Endodermal cell (in vitro differentiated cells): ENCODE measurements around the gene PATL1. TPM values are rescaled to one million over a fixed set of nuclear protein-coding genes. Genes with fewer than 3 reads are reported as not detected.

Experiments
- DNase-seq: peaks from one replicate; pipeline ENCODE4 v3.0.0-alpha.2; 2017
- H3K27ac ChIP-seq: 2 replicates; pipeline ENCODE4 v1.5.1; 2013; ENCODE audit warnings: mild to moderate bottlenecking, low read depth, low read length, moderate library complexity
- H3K27me3 ChIP-seq: 2 replicates; pipeline ENCODE4 v1.6.1; 2013; ENCODE audit warnings: mild to moderate bottlenecking, low read length, moderate library complexity; ENCODE audit not compliant: insufficient read depth, control insufficient read depth, poor library complexity, severe bottlenecking
- H3K36me3 ChIP-seq: 2 replicates; pipeline ENCODE4 v1.7.0; 2013; ENCODE audit warnings: mild to moderate bottlenecking, low read length, moderate library complexity; ENCODE audit not compliant: control insufficient read depth, insufficient read depth
- H3K4me1 ChIP-seq: one replicate; pipeline ENCODE4 v1.7.0; 2013; ENCODE audit warnings: low read length; ENCODE audit not compliant: control insufficient read depth, insufficient read depth
- H3K4me3 ChIP-seq: 2 replicates; pipeline ENCODE4 v1.5.1; 2013; ENCODE audit warnings: mild to moderate bottlenecking, low read length, moderate library complexity
- H3K9ac ChIP-seq: 2 replicates; pipeline ENCODE4 v1.6.1; 2013; ENCODE audit warnings: mild to moderate bottlenecking, low read length, moderate library complexity; ENCODE audit not compliant: poor library complexity, severe bottlenecking; ENCODE audit errors: extremely low read depth
- H3K9me3 ChIP-seq: 2 replicates; pipeline ENCODE4 v1.6.1; 2013; ENCODE audit warnings: mild to moderate bottlenecking, low read length, moderate library complexity; ENCODE audit not compliant: control insufficient read depth
- H3K27ac Mint-ChIP-seq: 2 replicates; pipeline ENCODE4 v1.8.0; 2020; ENCODE audit warnings: mixed read lengths
- H3K27me3 Mint-ChIP-seq: 2 replicates; pipeline ENCODE4 v1.8.0; 2021; ENCODE audit warnings: mild to moderate bottlenecking, mixed read lengths; ENCODE audit not compliant: insufficient read depth
- H3K36me3 Mint-ChIP-seq: 2 replicates; pipeline ENCODE4 v1.8.0; 2020; ENCODE audit warnings: low read depth, mixed read lengths
- H3K4me1 Mint-ChIP-seq: 2 replicates; pipeline ENCODE4 v1.8.0; 2020; ENCODE audit warnings: mixed read lengths
- H3K4me3 Mint-ChIP-seq: 2 replicates; pipeline ENCODE4 v1.8.0; 2020; ENCODE audit warnings: mild to moderate bottlenecking, moderate library complexity, mixed read lengths
- H3K9me3 Mint-ChIP-seq: 2 replicates; pipeline ENCODE4 v1.8.0; 2020; ENCODE audit warnings: mild to moderate bottlenecking, mixed read lengths
- CTCF ChIP-seq: fragments of 200-600 bp; sonication (generic); conservative IDR thresholded peaks from 2 replicates; pipeline ENCODE4 v1.5.0; 2021; ENCODE audit warnings: antibody characterized with exemption, mild to moderate bottlenecking
- WGBS, 2 experiments: methylation state at CpG; one replicate each; pipeline versions ENCODE4 v1.1.5 to v1.1.7; 2013; ENCODE audit warnings: missing lambda C conversion rate in 2 of 2, mixed read lengths in 1 of 2; ENCODE audit not compliant: insufficient coverage in 1 of 2, insufficient read length in 1 of 2; 5-methylcytosine and 5-hydroxymethylcytosine counted together
- total RNA-seq, 2 donors: library from RNA; stranded (reverse); fragmentation: NEBNext Ultra II Directional in 1 of 2; extraction: Animal tissue kit (Norgen Biotek cat#: 25700) in 1 of 2; gene quantifications; 2 replicates in 1 of 2; 3 replicates in 1 of 2; pipeline ENCODE4 v1.2.1, GENCODE V29; 2021

Gene PATL1
- total RNA-seq, 2 donors from 2014 or later = 41.0 to 45.7 TPM

GRCh38 chr11:59615120-59615636, 53.7 kb downstream of the PATL1 start:
- H3K27ac Mint-ChIP-seq = peak overlapping the region; percentile 88
- Histone ChIP-seq H3K4me3 (peak overlapping the region; percentile 98), H3K36me3 (peaks cover 22% of the 10 kb centered on the region), H3K9me3 (no peaks in the 10 kb centered on the region), H3K27me3 (no peaks in the 10 kb centered on the region), H3K27ac (peak overlapping the region; percentile 58), H3K9ac (peak overlapping the region; percentile 64), H3K4me1 (peaks cover 8% of the 10 kb centered on the region)
- H3K4me1 Mint-ChIP-seq = peaks cover 19% of the 10 kb centered on the region
- no peaks in the 10 kb centered on the region for H3K9me3 Mint-ChIP-seq
- TF ChIP-seq CTCF = peak; percentile 45
- WGBS, 2 experiments = 0% methylated on average over 20 to 51 of the region's 51 CpGs
- peak overlapping the region; percentile 88 for H3K4me3 Mint-ChIP-seq
- H3K36me3 Mint-ChIP-seq = peaks cover 10% of the 10 kb centered on the region
- H3K27me3 Mint-ChIP-seq = no peaks in the 10 kb centered on the region
- peak; percentile 80 for DNase-seq

- H3K4me3 Mint-ChIP-seq = peak overlapping the region; percentile 88
- H3K27me3 ChIP-seq = no peaks in the 10 kb centered on the region
- WGBS, 2 experiments = 24 to 30% methylated on average over 10 to 13 of the region's 13 CpGs
- TF ChIP-seq CTCF = no peak
- H3K9ac ChIP-seq = peak overlapping the region; percentile 64
- H3K9me3 ChIP-seq = no peaks in the 10 kb centered on the region
- H3K4me1 ChIP-seq = peaks cover 8% of the 10 kb centered on the region
- H3K27me3 Mint-ChIP-seq = no peaks in the 10 kb centered on the region
- H3K27ac ChIP-seq = no peak overlapping the region
- peaks cover 16% of the 10 kb centered on the region for H3K36me3 Mint-ChIP-seq
- no peaks in the 10 kb centered on the region for H3K9me3 Mint-ChIP-seq
- H3K4me3 ChIP-seq = peak overlapping the region; percentile 98
- H3K36me3 ChIP-seq = peaks cover 28% of the 10 kb centered on the region
- H3K27ac Mint-ChIP-seq = peak overlapping the region; percentile 88
- DNase-seq = no peak
- H3K4me1 Mint-ChIP-seq = peaks cover 19% of the 10 kb centered on the region
Measured at GRCh38 chr11:59614277-59615119, 54.3 kb downstream of the PATL1 start.

- H3K4me3 ChIP-seq = no peak overlapping the region
Measured at GRCh38 chr11:59611570-59612565, 57.0 kb downstream of the PATL1 start.

More at GRCh38 chr11:59611570-59612565, 57.0 kb downstream of the PATL1 start:
- Histone ChIP-seq H3K27ac (no peak overlapping the region), H3K36me3 (peaks cover 55% of the 10 kb centered on the region), H3K9ac (no peak overlapping the region), H3K4me1 (peaks cover 8% of the 10 kb centered on the region), H3K9me3 (no peaks in the 10 kb centered on the region), H3K27me3 (no peaks in the 10 kb centered on the region)
- no peak overlapping the region for H3K27ac Mint-ChIP-seq
- H3K27me3 Mint-ChIP-seq = no peaks in the 10 kb centered on the region
- H3K36me3 Mint-ChIP-seq = peaks cover 40% of the 10 kb centered on the region
- peaks cover 19% of the 10 kb centered on the region for H3K4me1 Mint-ChIP-seq
- WGBS, 2 experiments = 89 to 91% methylated on average over 6 of the region's 6 CpGs
- no peaks in the 10 kb centered on the region for H3K9me3 Mint-ChIP-seq
- DNase-seq = no peak
- H3K4me3 Mint-ChIP-seq = no peak overlapping the region
- TF ChIP-seq CTCF = no peak
